Left ventricle myocardium inferior (tissue), 1 donor: ENCODE data around the gene MCCC2. TPM values are rescaled to one million over a fixed set of nuclear protein-coding genes. Genes with fewer than 3 reads are reported as not detected.
"Not testable (repeated sequence)": the region's sequence is repeated elsewhere in the genome, so short reads cannot be mapped to it uniquely, and the experiment has no call there.

Experiments
- DNase-seq: peaks from one replicate; pipeline ENCODE4 v3.0.0-alpha.2; 2020
- H3K27ac ChIP-seq: fragments of 200-600 bp; replicated peaks from 2 replicates; pipeline ENCODE4 v1.8.0; 2021
- H3K27me3 ChIP-seq: fragments of 200-600 bp; 2 replicates; pipeline ENCODE4 v1.8.0; 2021; ENCODE audit warnings: low read depth
- H3K36me3 ChIP-seq: fragments of 200-600 bp; 2 replicates; pipeline ENCODE4 v1.8.0; 2021
- H3K4me1 ChIP-seq: fragments of 200-600 bp; 2 replicates; pipeline ENCODE4 v1.8.0; 2021
- H3K4me3 ChIP-seq: fragments of 200-600 bp; 2 replicates; pipeline ENCODE4 v1.8.0; 2021; ENCODE audit warnings: mild to moderate bottlenecking, moderate library complexity
- H3K9me3 ChIP-seq: fragments of 200-600 bp; replicated peaks from 2 replicates; pipeline ENCODE4 v1.8.0; 2021
- CTCF ChIP-seq: fragments of 200-600 bp; IDR thresholded peaks from 2 replicates; pipeline ENCODE4 v1.8.0; 2021; ENCODE audit warnings: antibody characterized with exemption, mild to moderate bottlenecking, borderline replicate concordance
- intact Hi-C: fragments of 100-400 bp; cut with micrococcal nuclease; formaldehyde crosslinking; loops from one replicate; pipeline ENCODE4 v1.11.0; 2022
- total RNA-seq: library from RNA; stranded (reverse); fragmentation: NEBNext Ultra II Directional; extraction: Animal tissue kit (Norgen Biotek cat#: 25700); gene quantifications from one replicate; pipeline ENCODE4 v1.2.1, GENCODE V29; 2021
- donor health status: DM: no; HTN: yes; CAD: no; lungs with severe emphysema.

MCCC2 gene
- total RNA-seq, 1 donor from 2014 or later: 154 TPM

- DNase-seq: no peak
- Histone ChIP-seq H3K9me3 (no peaks in the 10 kb centered on the region), H3K4me1 (no peaks in the 10 kb centered on the region), H3K36me3 (peaks cover 73% of the 10 kb centered on the region), H3K4me3 (no peak overlapping the region), H3K27ac (no peak overlapping the region), H3K27me3 (no peaks in the 10 kb centered on the region)
- intact Hi-C loops: no loop called here
- no peak for TF ChIP-seq CTCF
Measured at GRCh38 chr5:71564895-71565294, 22.2 kb upstream of the MCCC2 start.

- intact Hi-C loops: no loop called here
- Histone ChIP-seq H3K27me3 (no peaks in the 10 kb centered on the region), H3K27ac (no peak overlapping the region), H3K36me3 (peaks cover 25% of the 10 kb centered on the region), H3K9me3 (no peaks in the 10 kb centered on the region), H3K4me3 (no peak overlapping the region), H3K4me1 (peaks cover 12% of the 10 kb centered on the region)
- no peak for DNase-seq
- no peak for TF ChIP-seq CTCF
Measured at GRCh38 chr5:71569748-71570509, 17.2 kb upstream of the MCCC2 start.

- H3K4me3 ChIP-seq, H3K27me3 ChIP-seq, intact Hi-C loops, H3K27ac ChIP-seq, H3K9me3 ChIP-seq, DNase-seq: not testable (repeated sequence)
- Histone ChIP-seq H3K36me3 (peaks cover 17% of the 10 kb centered on the region), H3K4me1 (peaks cover 14% of the 10 kb centered on the region)
Measured at GRCh38 chr5:71571811-71572210, 15.3 kb upstream of the MCCC2 start.

GRCh38 chr5:71573591-71573990 lies 13.5 kb upstream of the MCCC2 start:
- H3K4me1 ChIP-seq: peaks cover 16% of the 10 kb centered on the region
- TF ChIP-seq CTCF: peak; percentile 35
- H3K36me3 ChIP-seq: peaks cover 2% of the 10 kb centered on the region
- DNase-seq: no peak
- peak overlapping the region; percentile 38 for H3K27ac ChIP-seq
- no peaks in the 10 kb centered on the region for H3K27me3 ChIP-seq
- H3K4me3 ChIP-seq: no peak overlapping the region
- no peaks in the 10 kb centered on the region for H3K9me3 ChIP-seq
- intact Hi-C loops: no loop called here

- intact Hi-C loops, H3K27ac ChIP-seq, H3K27me3 ChIP-seq, H3K9me3 ChIP-seq, H3K4me3 ChIP-seq, DNase-seq, H3K36me3 ChIP-seq: not testable (repeated sequence)
- peaks cover 16% of the 10 kb centered on the region for H3K4me1 ChIP-seq
Measured at GRCh38 chr5:71575588-71575987, 11.6 kb upstream of the MCCC2 start.

- Histone ChIP-seq H3K27me3 (no peaks in the 10 kb centered on the region), H3K9me3 (no peaks in the 10 kb centered on the region), H3K4me1 (peaks cover 16% of the 10 kb centered on the region), H3K36me3 (no peaks in the 10 kb centered on the region), H3K27ac (no peak overlapping the region), H3K4me3 (no peak overlapping the region)
- intact Hi-C loops: no loop called here
- no peak for TF ChIP-seq CTCF
- no peak for DNase-seq
Measured at GRCh38 chr5:71576241-71576640, 10.9 kb upstream of the MCCC2 start.

- H3K27ac ChIP-seq, H3K4me3 ChIP-seq, intact Hi-C loops, H3K36me3 ChIP-seq, H3K9me3 ChIP-seq, H3K27me3 ChIP-seq, DNase-seq: not testable (repeated sequence)
- H3K4me1 ChIP-seq: peaks cover 16% of the 10 kb centered on the region
Measured at GRCh38 chr5:71577839-71578238, 9.3 kb upstream of the MCCC2 start.
